Suppressor macrophage (primary cell): ENCODE data around the gene LIPT1.
A peak's percentile ranks its signal among the peaks of the same experiment; 100 is the strongest.

Source experiments
- DNase-seq, 4 experiments: peaks; one replicate each; pipeline ENCODE4 v3.0.0-alpha.2; 2020 to 2022
- total RNA-seq, 17 experiments: gene quantifications; one replicate each; lab custom pipeline; 2026; ENCODE audit warnings: mixed read lengths in 6 of 17, inconsistent platforms in 3 of 17; lab: John Stamatoyannopoulos, UW

LIPT1 gene
- total RNA-seq, result 0.28 to 4.5 (median 1.9) reads per million in 17 experiments

DNA sequence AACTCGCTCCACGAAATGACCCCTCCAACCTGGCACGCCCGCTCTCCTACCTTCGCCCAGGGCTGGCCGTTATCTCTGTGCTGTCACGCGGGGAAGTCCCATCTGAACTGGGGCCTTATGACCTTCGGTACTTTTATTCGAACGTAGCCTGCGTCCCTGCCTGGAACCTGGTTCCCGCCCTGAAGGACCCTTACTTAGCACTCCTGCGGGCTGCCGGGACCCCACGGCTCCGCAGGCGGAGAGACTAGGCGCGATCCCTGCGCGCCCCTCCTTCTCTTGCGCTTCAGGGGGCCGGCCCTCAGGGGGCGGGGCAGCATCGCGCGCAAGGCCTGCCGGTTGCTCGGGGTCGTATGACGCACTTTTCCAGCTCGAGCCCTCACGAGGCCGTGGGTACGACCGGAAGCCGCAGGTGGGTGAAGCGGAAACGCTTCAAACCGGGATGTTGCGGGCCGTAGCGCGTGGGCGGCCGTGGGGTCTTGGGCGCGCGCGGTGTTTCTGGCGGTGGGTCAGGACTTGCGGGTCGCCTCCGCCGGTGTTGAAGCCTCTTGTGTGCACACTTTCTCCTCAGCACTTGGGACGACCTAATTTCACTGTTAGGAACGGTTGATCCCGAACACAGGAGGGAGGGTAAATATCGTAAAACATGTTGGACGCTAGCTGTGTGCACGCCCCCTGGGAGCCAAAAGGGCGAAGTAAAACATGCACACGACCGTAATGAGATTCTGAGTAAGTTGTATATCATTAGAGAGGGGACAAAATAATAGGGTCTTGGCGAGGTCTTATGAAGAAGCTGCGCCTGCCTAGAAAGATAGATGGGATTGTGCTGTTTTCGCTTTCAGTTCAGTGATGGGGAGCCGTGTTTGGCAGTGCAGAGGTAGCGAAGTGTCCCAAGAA, at the start of gene LIPT1, which contains the start of gene TSGA10:
Gene LIPT1 (plus strand): TSS at position 325 of the 894 bp plus-strand sequence. CDS start 6,991 bp downstream, outside the sequence.
Gene TSGA10 (minus strand): TSS at position 300 of the 894 bp plus-strand sequence. CDS start 45,503 bp downstream, outside the sequence.
- peak; percentile 90 to 95 (median 93) for DNase-seq

DNA sequence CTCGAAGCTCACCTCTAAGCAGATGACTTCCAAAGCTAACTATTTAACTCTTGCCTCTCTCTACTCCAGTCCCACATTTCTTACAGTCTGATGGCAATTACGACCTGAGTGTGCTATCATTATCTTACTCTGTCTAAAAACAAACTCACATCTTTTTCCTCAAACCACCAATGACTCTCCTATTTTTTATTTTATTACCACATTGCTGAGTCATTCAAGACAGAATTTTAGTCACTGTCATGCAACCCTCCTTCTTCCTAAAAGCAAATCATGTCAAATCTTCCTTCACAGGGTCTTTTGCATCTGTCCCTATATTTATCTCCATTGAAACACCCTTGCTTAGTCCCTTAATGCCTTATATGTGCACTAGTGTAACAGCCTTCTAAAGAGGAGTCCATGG, 47.9 kb upstream of the LIPT1 start:
- peak in 2 of 4 experiments; percentile 24 to 33 for DNase-seq

DNA sequence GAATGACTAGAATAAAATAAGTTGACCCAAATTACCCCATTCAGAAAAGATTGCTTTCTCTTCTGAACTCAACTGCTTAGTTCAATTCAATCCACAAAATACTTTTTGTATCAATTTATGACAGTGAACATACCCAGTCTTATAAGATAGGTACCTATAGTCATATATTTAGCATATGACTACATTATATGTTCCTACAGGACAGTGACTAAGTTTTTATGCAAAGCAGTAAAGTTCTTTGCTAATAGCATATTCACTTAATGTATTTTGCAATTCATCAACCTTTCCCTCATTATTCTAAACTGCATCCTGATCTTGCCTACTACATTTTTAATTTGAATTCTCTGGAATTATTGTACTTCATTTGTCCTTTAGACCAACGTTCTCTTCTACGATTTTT, 43.5 kb upstream of the LIPT1 start:
- DNase-seq, result no peak

DNA sequence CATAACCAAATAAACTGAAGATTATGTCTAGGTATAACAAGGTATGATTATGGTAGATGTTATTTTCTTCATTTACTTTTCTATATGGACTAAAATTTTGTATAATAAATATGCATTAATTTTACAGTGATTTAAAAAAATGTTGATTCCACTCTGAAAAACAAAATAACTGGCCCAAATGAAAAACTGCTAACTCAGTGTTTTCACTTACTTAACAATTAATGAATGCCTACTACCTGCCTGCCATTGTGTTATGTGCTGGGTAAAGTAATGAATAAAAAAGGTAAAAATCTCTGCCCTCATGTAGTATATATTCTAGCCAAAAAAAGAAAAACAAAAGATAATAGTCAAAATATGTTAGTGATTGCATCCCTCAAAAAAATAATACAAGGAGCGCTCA, 42.8 kb upstream of the LIPT1 start:
- DNase-seq, result no peak

DNA sequence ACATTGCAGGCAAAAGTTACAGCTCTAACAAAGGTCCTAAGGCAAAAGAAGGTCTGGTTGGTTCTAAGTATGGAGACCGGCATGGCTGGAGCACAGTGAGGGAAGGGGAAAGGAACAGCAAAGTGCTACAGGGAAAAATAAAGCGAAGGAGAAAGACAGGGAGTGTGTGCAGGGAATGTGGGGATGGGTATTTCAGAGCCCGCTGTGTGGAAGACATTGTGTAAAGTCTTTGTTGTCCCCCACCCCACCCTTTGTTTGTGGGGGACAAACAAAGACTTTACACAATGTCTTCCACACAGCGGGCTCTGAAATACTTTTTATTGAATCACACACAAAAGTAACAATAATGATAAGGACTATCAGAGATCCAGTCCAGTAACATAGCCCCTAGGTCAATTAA, 42.1 kb upstream of the LIPT1 start:
- no peak for DNase-seq

DNA sequence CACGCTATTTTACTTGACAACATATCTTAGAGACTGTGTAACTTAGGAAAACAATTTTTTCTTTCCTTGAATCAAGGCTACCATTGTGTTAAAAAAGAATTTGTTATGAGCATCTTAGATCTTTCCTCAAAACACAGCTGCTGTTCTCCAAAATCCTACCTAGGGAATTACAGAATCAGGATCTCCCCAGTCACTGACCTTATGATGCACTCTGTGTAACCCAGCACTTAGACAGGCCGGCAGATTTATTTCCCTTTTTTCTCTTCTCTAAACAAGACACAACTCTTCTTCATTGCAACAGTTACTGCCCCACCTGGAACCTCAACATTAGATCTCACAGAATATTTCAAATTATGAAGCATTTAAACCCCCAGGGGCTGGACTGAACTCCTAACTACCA, 26.8 kb upstream of the LIPT1 start:
- DNase-seq, result peak in 3 of 4 experiments; percentile 24 to 51 (median 38)

DNA sequence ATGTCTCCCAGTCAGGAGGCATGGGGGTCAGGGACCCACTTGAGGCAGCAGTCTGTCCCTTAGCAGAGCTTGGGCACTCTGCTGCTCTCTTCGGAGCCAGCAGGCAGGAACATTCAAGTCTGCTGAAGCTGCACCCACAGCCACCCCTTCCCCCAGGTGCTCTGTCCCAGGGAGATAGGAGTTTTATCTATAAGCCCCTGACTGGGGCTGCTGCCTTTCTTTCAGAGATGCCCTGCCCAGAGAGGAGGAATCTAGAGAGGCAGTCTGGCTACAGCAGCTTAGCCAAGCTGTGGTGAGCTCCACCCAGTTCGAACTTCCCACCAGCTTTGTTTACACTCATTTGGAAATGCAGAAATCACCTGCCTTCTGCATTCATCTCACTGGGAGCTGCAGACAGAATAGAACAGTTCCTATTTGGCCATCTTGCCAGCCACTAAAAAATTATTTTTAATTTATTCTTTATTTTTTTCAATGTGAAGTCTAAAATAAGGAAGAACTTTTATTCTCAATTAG, 19.7 kb upstream of the LIPT1 start:
- DNase-seq, result peak in 1 of 4 experiments; percentile 17

DNA sequence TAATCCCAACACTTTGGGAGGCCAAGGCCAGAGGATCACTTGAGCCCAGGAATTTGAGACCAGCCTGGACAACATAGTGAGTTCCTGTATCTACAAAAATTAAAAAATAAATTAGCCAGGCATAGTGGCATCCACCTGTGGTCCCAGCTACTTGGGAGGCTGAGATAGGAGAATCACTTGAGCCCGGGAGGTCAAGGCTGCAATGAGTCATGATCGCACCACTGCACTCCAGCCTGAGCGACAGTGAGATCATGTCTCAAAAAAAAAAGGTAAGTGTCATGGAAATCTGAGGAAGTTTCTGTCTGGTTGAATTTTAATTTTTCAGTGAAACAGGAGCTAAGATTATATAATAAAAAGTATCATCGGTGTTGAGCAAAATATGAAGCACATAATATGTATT, 15.8 kb upstream of the LIPT1 start:
- DNase-seq, result no peak

DNA sequence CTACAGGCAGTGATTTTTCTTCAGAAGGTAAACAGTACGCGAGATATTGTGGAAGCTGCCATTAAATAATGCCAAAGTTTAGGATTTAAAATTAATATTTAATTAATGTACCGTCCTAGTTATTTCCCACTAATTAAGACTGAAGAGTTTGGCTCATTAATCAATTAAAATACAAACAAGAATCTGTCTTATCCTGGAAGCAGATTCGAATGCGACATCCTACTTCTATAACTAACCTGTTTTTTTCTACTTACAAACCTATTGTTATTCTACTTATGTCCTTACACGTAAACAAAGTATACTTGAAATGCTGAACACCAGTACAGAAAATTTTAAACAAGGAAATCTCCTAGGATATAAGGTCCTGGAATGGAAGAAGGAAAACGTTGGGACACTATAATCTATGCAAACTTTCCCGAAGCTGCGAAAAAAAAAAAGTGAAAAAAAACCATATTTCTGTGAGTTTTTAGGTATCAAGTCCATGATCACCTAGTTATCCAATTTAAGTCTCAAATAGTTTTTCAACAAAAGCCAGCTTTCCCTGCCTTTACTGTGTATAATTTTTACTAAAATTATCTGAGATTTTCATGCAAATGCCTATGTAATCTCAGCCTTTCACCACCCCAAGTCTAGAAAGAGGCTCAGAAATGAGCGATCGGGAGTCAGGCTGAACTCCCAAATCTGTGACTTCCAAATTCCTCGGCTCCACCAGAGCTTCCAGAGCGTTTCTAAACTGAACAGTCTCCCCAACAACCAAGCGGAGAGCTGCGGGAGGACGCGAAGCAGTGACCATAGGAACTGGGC, 14.5 kb upstream of the LIPT1 start:
- DNase-seq, result no peak

DNA sequence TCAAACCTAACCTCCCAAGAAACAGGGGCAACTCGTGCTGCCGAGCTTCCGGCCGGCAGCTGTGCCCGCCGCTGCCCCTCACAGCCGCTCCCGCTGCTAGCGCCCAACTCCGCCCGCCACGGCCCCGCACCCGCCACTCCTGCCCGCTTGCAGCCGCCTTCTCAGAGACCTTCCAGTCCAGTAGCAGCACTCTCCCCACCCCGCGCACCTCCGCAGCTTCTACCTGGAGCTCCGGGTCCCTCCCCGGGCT, 14.0 kb upstream of the LIPT1 start:
- DNase-seq, result peak; percentile 42 to 76 (median 60)

DNA sequence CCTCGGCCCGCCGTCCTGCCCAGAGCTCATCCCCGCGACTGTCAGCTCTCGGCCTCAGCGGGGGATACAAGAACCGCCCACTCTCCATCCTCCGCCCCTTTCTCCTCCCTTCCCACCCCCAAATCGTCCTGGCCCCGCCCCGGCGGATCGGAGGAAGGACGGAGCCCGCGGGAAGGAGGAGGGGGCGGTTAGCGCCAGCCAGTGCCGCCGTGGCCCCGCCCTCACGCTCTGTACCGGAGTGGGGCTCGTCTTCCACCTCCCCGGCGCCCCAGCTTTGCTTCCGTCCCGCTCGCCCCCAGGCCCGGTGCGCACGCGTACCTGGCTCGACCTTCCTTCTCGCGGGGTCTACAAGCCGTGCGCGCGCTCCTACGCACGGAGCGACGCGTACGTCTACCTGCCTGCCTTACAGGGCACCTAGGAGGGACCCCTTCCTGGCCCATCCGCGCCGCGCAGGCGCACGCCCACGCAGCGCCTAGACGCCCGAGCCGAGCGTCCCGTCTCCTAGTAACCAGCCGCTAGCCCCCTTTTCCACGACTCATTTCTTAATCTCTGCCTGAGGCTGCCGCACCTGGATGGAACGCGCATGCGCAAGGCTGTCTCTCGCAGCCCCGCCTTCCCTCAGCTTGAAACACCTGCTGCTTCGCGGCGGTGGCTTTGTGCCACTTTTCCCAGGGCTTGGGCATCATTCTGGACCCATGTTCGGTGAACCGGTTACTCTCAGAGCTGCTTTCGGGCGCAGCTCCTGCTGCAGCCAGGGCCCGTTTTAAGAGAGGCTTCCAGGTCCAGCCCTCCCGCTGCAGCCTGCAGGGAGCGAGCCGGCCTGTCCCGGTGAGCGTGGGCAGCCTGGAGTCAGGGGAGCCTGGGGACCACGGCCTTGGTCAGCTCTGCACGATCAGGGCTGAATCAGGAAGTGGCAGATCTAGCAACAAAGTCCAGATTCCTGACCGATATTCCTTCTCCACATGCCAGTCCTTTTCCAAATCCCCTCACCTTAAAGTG, 13.4 kb upstream of the LIPT1 start, which contains the start of gene C2orf15:
Gene C2orf15 (plus strand): TSS at position 598 of the 999 bp plus-strand sequence. CDS start 8,852 bp downstream, outside the sequence.
- DNase-seq, result peak; percentile 88 to 97 (median 93)

DNA sequence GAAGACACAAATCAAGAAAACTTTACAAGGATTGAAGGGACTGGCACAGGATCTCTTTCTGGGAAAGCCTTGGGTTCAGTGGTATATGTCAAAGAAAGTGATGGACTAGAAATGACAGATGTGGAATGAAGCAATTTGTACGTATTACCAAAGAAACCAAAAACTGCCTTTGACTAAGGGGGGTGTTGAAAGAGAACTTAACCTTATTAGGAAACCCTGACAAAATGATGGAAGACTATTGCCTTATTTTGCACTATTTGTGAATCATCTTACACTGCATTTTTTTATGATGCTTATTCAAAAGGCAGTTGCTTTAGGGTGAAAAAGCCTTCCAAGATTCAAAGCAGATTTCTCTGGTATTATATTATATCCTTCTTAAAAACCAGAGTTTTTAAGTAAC, 4.1 kb upstream of the LIPT1 start:
- DNase-seq, result peak; percentile 12 to 79 (median 44)

DNA sequence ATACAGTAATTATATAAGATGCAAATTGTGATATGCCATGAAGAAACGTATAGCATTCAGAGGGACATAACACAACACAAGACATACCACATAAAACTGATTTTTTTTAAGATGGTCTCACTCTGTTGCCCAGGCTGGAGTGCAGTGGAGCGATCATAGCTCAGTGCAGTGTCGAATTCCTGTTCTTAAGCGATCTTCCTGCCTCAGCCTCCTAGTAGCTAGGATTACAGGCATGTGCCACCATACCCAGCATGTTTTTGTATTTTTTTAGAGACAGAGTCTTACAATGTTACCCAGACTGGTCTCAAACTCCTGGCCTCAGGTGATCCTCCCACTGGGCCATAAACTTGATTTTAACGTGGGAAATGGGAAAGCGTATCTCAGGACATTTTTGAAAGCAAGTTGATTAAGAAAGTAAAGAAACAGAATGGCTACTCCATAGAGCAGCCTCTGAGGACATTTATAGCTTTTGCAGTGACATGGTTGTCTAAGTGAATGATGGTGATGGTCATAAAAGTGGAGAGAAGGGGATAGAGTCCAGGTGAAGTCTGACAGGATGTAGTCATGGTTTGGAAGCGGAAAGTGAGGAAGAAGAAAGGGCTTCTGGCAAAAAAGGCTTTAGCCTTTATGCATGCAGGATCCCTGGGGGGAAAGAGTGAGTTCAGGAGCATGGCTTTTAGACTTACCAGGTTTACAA, 2.4 kb upstream of the LIPT1 start:
- DNase-seq, result no peak

DNA sequence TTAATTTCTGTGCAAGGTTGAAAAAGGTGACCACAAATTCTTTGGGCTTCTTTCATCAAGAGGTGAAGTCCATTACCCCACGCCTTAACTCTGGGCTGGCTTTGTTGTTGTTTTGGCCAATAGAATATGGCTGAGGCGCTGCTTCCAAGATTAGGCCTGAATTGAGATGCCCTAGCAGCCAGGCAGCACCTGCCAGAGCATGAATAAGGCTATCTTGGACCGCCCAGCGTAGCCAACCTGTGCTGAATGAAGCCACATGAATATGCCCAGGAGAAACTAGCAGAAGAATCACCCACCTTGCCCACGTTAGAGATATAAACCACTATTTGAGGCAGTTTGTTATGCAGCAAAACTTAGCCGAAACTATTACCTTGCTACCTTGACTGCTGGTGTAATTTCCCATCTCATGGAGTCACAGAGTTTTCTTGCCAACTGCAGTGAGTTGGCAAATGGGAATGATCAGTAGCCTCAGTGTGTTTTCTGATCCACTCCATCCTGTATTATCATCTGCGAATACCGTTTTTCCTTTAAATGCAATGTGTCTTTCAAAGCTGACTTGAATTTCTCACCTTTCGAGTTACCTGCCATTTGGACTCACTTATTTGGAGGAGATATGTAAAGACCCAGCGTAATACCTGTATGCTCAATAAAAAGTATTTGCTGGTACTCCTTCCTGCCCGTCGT, 704 bp upstream of the LIPT1 start:
- DNase-seq, result no peak

DNA sequence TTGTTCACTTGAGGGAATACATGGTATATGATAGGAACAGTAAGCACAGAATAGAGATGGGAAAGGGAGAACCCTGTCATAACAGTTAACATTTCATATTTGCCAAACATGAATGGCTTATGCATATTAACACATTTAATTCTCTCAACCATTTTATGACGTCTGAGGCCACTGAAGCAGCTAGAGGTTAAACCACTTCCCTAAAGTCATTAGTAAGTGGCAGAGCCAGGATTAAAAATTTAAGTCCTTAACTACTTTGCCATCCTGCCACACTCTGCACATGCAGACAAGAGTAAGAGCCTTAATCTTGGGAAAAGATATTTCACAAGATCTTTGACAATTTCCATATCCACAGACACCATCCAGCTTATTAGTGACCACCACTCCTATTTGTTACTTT, 2.1 kb downstream of the LIPT1 start:
- peak in 2 of 4 experiments; percentile 22 to 30 for DNase-seq

DNA sequence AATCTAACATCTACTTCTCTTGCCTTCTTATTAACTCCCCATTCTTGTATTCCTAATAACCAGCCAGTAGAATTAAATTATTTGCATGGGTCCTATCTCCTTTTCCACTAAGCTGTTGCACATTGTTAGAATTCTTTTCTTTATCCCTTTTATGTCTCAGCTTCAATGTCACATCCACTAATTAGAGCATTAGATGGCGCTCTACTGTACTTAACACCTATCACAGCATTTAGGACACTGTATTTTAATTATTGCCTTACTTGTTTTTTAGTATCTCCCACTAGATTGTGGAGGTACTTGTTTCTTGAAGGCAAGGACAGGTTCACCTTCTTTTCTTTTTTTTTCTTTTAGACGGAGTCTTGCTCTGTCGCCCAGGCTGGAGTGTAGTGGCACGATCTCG, 3.8 kb downstream of the LIPT1 start:
- no peak for DNase-seq

DNA sequence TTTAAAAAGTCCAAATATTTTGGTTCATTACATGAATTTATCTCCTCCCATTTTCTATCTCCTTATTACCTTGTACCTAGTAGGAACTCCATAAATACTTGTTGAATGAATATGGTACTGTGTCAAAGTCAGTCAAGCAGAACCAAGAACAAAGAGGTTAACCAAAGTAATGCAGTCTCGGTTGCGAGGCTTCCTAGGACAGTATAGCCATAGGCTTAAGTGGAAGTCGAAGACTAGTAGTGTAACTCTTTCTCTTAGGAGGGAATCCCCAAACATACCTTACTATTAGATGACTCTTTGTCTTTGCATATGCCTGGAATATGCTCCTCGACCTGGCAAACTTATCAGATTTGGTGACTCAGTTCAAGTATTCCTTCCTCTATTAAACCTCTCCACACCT, 4.8 kb downstream of the LIPT1 start:
- no peak for DNase-seq

DNA sequence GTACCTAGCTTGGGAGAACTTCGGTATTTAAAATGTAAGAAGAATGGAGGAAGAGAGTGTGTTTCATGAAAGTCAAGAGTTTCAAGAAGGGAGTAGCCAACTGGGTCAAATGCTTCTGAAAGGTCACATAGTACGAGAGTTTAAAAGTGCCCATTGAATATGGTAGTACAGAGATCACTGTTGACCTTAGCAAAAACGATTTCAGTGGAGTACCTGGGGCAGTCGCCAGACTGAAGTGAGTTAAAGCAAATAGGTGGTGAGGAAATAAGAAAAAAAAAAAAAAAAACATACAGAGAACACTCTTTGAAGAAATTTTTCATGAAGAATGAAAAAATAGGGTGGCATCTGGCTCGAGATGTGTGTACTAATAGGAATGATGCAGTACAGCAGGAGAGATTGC, 11.5 kb downstream of the LIPT1 start:
- DNase-seq, result no peak

DNA sequence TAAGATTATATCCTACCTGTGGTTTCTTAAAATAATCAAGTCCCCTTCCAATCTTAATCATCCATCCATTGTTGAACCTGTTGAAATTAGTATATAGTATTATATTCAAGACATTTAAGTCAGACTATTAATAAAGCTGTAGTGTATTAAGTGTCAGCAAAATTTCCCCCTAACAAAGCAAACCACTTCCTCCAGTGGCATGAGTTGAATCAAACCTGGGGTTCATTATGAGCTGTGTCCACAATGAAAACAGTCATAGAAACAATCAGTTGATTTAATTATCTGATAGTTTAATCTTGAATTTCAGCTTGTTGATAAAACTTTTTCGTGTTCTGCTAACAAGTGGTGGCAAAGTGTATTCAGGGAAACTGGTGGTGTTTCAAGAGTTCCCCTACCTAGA, 14.8 kb downstream of the LIPT1 start:
- no peak for DNase-seq

DNA sequence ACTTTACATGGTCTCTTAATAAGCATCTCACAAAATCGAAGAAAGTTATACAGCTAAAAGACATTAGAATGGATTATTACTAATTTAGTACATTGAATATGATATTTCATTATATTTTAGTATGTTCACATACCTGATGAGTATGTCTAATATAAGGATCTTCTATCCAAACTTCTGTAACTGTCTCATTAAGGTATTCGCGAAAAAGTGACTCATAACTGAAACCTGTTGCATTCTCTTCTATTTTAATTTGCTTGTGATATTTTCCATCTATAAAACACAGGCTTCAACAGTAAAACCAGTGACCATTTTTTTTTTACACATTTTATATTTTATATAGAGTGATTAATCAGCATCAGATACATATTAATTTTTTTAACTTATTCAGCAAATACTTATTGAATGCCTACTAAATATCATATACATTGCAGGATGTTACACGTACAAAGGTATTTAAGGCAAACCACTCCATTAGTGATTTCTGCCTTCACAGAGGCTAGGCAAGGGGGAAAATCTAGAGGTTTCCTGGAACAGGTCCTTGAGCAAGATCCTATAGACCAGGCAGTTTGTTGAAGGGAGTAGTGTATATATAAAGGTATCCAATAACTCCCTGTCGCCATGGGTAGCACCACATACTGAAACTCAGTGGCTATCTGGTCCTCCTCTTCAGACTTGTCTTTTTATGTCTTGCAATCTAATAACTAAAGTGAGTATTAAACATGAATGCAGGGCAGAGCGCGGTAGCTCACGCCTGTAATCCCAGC, 16.8 kb downstream of the LIPT1 start:
- no peak for DNase-seq
